Measurements from ENCODE around the gene CEP135. TPM values are rescaled to one million over a fixed set of nuclear protein-coding genes. Genes with fewer than 3 reads are reported as not detected.

Gene CEP135
- total RNA-seq, 3 donors from 2014 or later = 4.8 to 12.1 (median 8.5) TPM

- no peak overlapping the region for H3K4me3 ChIP-seq
- H3K4me1 ChIP-seq = no peaks in the 10 kb centered on the region
- TF ChIP-seq POLR2AphosphoS5 (IDR thresholded peaks at IDR 0.05) = no peak
- TF ChIP-seq POLR2A (IDR thresholded peaks at IDR 0.05) = no peak
- TF ChIP-seq, protein P1, sequence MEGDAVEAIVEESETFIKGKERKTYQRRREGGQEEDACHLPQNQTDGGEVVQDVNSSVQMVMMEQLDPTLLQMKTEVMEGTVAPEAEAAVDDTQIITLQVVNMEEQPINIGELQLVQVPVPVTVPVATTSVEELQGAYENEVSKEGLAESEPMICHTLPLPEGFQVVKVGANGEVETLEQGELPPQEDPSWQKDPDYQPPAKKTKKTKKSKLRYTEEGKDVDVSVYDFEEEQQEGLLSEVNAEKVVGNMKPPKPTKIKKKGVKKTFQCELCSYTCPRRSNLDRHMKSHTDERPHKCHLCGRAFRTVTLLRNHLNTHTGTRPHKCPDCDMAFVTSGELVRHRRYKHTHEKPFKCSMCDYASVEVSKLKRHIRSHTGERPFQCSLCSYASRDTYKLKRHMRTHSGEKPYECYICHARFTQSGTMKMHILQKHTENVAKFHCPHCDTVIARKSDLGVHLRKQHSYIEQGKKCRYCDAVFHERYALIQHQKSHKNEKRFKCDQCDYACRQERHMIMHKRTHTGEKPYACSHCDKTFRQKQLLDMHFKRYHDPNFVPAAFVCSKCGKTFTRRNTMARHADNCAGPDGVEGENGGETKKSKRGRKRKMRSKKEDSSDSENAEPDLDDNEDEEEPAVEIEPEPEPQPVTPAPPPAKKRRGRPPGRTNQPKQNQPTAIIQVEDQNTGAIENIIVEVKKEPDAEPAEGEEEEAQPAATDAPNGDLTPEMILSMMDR (IDR thresholded peaks at IDR 0.05) = no peak
- H3K27ac ChIP-seq = no peak overlapping the region
- no peak for DNase-seq (ENCODE audit: low spot score in 2 of 2)
- no peaks in the 10 kb centered on the region for H3K36me3 ChIP-seq
- H3K9me3 ChIP-seq = no peaks in the 10 kb centered on the region
- H3K27me3 ChIP-seq = no peaks in the 10 kb centered on the region
- intact Hi-C loops (cut with DNase I; ENCODE audit: low total_unique reads) = no loop called here
Observed at GRCh38 chr4:55906323-55906722, 42.4 kb upstream of the CEP135 start.

DNA sequence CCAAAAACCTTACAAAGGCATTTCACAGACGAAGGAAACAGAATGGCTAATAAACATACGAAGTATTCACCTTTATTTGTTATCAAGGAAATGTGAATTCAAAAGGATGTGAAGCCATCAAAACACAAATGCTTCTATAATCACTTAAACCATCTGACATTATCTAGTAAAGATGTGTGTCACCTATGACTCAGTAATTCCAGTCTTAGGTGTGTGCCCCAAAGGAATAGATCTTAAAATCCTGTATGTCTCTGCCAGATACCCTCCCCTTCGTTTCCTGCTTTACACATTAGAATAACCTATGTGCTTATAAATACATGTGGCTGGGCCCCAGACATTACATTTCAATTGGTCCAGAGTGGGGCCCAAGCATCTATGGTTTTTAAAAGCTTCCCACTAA, 41.8 kb upstream of the CEP135 start:
- no peak for DNase-seq (ENCODE audit: low spot score in 2 of 2)
- H3K4me1 ChIP-seq = no peaks in the 10 kb centered on the region
- no peaks in the 10 kb centered on the region for H3K9me3 ChIP-seq
- no peak overlapping the region for H3K4me3 ChIP-seq
- no peaks in the 10 kb centered on the region for H3K27me3 ChIP-seq
- intact Hi-C loops (cut with DNase I; ENCODE audit: low total_unique reads) = no loop called here
- H3K27ac ChIP-seq = no peak overlapping the region
- H3K36me3 ChIP-seq = no peaks in the 10 kb centered on the region
- TF ChIP-seq POLR2AphosphoS5 (IDR thresholded peaks at IDR 0.05) = no peak
- no peak for TF ChIP-seq POLR2A (IDR thresholded peaks at IDR 0.05)
- TF ChIP-seq, protein P1 (IDR thresholded peaks at IDR 0.05) = no peak

DNA sequence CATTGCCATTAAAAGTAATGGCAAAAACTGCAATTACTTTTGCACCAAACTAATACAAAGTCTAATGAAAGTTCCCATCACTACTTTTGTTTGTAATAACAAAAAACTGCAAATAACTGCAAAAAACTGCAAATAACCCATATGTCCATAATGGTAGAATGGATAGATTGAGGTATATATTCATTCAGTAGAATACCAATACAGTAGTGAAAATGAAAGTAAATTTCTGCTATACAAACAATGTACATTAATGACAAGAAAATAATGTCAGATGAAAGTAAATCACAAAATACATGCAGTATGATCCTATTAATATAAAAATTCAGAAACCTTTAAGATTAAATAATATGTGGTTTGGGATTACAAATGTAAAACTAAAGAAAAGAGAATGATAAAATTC, 41.3 kb upstream of the CEP135 start:
- intact Hi-C loops (cut with DNase I; ENCODE audit: low total_unique reads) = no loop called here
- Histone ChIP-seq H3K27ac (no peak overlapping the region), H3K36me3 (no peaks in the 10 kb centered on the region), H3K4me1 (no peaks in the 10 kb centered on the region), H3K4me3 (no peak overlapping the region), H3K27me3 (no peaks in the 10 kb centered on the region), H3K9me3 (no peaks in the 10 kb centered on the region)
- no peak for TF ChIP-seq POLR2AphosphoS5 (IDR thresholded peaks at IDR 0.05)
- TF ChIP-seq, protein P1 (IDR thresholded peaks at IDR 0.05) = no peak
- TF ChIP-seq POLR2A (IDR thresholded peaks at IDR 0.05) = no peak
- no peak for DNase-seq (ENCODE audit: low spot score in 2 of 2)

DNA sequence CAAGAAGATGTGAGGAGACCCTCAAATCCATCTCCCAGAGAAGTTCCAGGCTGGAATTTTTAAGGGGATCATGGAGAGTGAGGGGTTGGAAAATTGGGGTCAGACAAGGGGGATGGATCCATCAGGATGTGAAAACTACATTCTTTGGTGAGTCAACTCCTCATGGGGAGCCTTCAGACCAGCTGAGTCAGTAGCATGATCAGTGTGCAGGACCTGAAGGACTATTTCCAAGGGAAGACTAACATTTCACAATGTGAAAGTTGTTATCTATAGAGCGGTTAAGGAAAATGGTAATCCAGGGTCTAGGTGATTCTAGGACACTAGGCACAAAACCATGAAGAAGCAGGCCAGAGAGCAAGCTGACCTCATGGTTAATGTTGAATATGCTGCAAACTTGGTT, 38.6 kb upstream of the CEP135 start:
- no peak for DNase-seq (ENCODE audit: low spot score in 2 of 2)
- intact Hi-C loops (cut with DNase I; ENCODE audit: low total_unique reads) = no loop called here
- TF ChIP-seq POLR2AphosphoS5 (IDR thresholded peaks at IDR 0.05) = no peak
- no peak for TF ChIP-seq POLR2A (IDR thresholded peaks at IDR 0.05)
- TF ChIP-seq, protein P1 (IDR thresholded peaks at IDR 0.05) = no peak
- Histone ChIP-seq H3K36me3 (no peaks in the 10 kb centered on the region), H3K9me3 (no peaks in the 10 kb centered on the region), H3K27ac (no peak overlapping the region), H3K4me1 (no peaks in the 10 kb centered on the region), H3K4me3 (no peak overlapping the region), H3K27me3 (no peaks in the 10 kb centered on the region)

DNA sequence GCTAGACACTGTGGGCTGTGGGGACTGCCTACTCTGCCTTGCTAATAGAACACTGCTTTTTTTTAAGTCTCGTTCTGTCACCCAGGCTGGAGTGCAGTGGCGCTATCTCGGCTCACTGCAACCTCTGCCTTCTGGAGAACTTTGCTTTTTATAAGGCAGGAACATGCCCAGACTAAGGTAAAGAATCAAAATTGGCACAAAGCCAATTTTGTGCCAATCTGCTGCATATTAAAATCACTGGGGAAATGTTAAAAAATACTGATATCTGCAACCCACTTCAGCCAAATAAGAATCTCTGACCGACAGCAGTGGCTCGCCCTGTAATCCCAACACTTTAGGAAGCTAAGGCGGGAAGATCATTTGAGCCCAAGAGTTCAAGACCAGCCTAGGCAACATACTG, 36.5 kb upstream of the CEP135 start:
- no peak overlapping the region for H3K4me3 ChIP-seq
- TF ChIP-seq POLR2A (IDR thresholded peaks at IDR 0.05) (no peak), POLR2AphosphoS5 (IDR thresholded peaks at IDR 0.05) (no peak)
- TF ChIP-seq, protein P1 (IDR thresholded peaks at IDR 0.05) = no peak
- H3K9me3 ChIP-seq = no peaks in the 10 kb centered on the region
- intact Hi-C loops (cut with DNase I; ENCODE audit: low total_unique reads) = no loop called here
- H3K27me3 ChIP-seq = no peaks in the 10 kb centered on the region
- H3K4me1 ChIP-seq = no peaks in the 10 kb centered on the region
- H3K36me3 ChIP-seq = no peaks in the 10 kb centered on the region
- H3K27ac ChIP-seq = no peak overlapping the region
- DNase-seq (ENCODE audit: low spot score in 2 of 2) = no peak

Measured in breast epithelium (tissue), 4 donors.